PC-3 (cell line): ENCODE data around the gene RELL1. TPM values are rescaled to one million over a fixed set of nuclear protein-coding genes. Genes with fewer than 3 reads are reported as not detected.

Source experiments
- ATAC-seq: fragments of 200-7000 bp; cut with Tn5 transposase; 2 replicates; pipeline ENCODE4 v1.9.1; 2020; ENCODE audit warnings: mild to moderate bottlenecking, moderate library complexity
- BruUV-seq: library from RNA; stranded (reverse); fragments of 400-500 nt; replicated peaks from 2 replicates; lab custom pipeline; 2021; lab: Mats Ljungman, UMichigan
- CTCF ChIA-PET: fragments of 300-600 bp; sonication (Branson Sonifier 250); formaldehyde crosslinking; loops from one replicate; lab custom pipeline; 2022; ENCODE audit warnings: antibody characterized with exemption; lab: Charles Lee
- POLR2A ChIA-PET: fragments of 300-600 bp; sonication (Branson Sonifier 250); formaldehyde crosslinking; loops from one replicate; lab custom pipeline; 2022; ENCODE audit warnings: antibody characterized with exemption; ENCODE audit not compliant: unreplicated experiment; lab: Charles Lee
- DNase-seq: peaks from one replicate; pipeline ENCODE4 v3.0.0-alpha.2; 2015
- H2AFZ ChIP-seq: fragments of 300-600 bp; sonication (generic); 2 replicates; pipeline ENCODE4 v1.6.0; 2016; ENCODE audit warnings: antibody characterized with exemption, low read length
- H3F3A ChIP-seq: fragments of 300-600 bp; sonication (generic); one replicate; pipeline ENCODE4 v1.6.0; 2017; ENCODE audit warnings: antibody characterized with exemption, low read length, control low read depth, mild to moderate bottlenecking; ENCODE audit not compliant: unreplicated experiment
- H3K27ac ChIP-seq: fragments of 300-600 bp; sonication (generic); 2 replicates; pipeline ENCODE4 v1.5.1; 2016; ENCODE audit warnings: mild to moderate bottlenecking, low read length
- H3K27me3 ChIP-seq: fragments of 300-600 bp; sonication (generic); 2 replicates; pipeline ENCODE4 v1.6.1; 2016; ENCODE audit warnings: low read length, mixed read lengths
- H3K36me3 ChIP-seq: fragments of 300-600 bp; sonication (generic); 2 replicates; pipeline ENCODE4 v1.6.1; 2016; ENCODE audit warnings: low read depth, mixed run types, low read length, mixed read lengths
- H3K4me1 ChIP-seq: fragments of 300-600 bp; sonication (generic); 2 replicates; pipeline ENCODE4 v1.5.1; 2016; ENCODE audit warnings: low read length; ENCODE audit not compliant: insufficient read depth
- H3K4me2 ChIP-seq: fragments of 300-600 bp; sonication (generic); 2 replicates; pipeline ENCODE4 v1.6.0; 2016; ENCODE audit warnings: low read length
- H3K4me3 ChIP-seq: fragments of 300-600 bp; sonication (generic); 2 replicates; pipeline ENCODE4 v1.5.1; 2016; ENCODE audit warnings: mild to moderate bottlenecking, low read length, mixed read lengths
- H3K79me2 ChIP-seq: fragments of 300-600 bp; sonication (generic); 2 replicates; pipeline ENCODE4 v1.6.1; 2017; ENCODE audit warnings: low read length, mixed read lengths
- H3K9ac ChIP-seq: fragments of 300-600 bp; sonication (generic); 2 replicates; pipeline ENCODE4 v1.6.0; 2016; ENCODE audit warnings: mild to moderate bottlenecking, low read length
- H3K9me2 ChIP-seq: fragments of 300-600 bp; sonication (generic); replicated peaks from 2 replicates; pipeline ENCODE4 v1.6.1; 2016; ENCODE audit warnings: mixed run types, low read length, mixed read lengths
- H3K9me3 ChIP-seq: fragments of 300-600 bp; sonication (generic); 2 replicates; pipeline ENCODE4 v1.6.1; 2016; ENCODE audit warnings: low read length, mixed read lengths
- H4K20me1 ChIP-seq: fragments of 300-600 bp; sonication (generic); 2 replicates; pipeline ENCODE4 v1.6.1; 2016; ENCODE audit warnings: low read length, mixed read lengths
- CTCF ChIP-seq: fragments of 300-600 bp; sonication (generic); conservative IDR thresholded peaks from 2 replicates; pipeline ENCODE4 v1.5.1; 2017; ENCODE audit warnings: antibody characterized with exemption, low read depth, mild to moderate bottlenecking, low read length
- EZH2 ChIP-seq: fragments of 300-600 bp; sonication (generic); IDR thresholded peaks from one replicate; pipeline ENCODE4 v1.6.1; 2017; ENCODE audit warnings: antibody characterized with exemption, mild to moderate bottlenecking, low read length; ENCODE audit not compliant: unreplicated experiment
- EZH2phosphoT487 ChIP-seq: fragments of 300-600 bp; sonication (generic); IDR thresholded peaks from 2 replicates; pipeline ENCODE4 v1.6.1; 2018; ENCODE audit warnings: mild to moderate bottlenecking, antibody characterized with exemption, low read length, borderline replicate concordance
- intact Hi-C: fragments of 100-400 bp; cut with micrococcal nuclease; formaldehyde crosslinking; loops from 2 replicates; pipeline ENCODE4 v1.9.0; 2023
- total RNA-seq: library from RNA; depleted of rRNA; stranded (reverse); fragments of >200 nt; gene quantifications from 2 replicates; pipeline ENCODE4 v1.2.3, GENCODE V29; 2014

Gene RELL1
- total RNA-seq, 1 experiment from 2014 or later = 14.6 TPM

- ChIA-PET CTCF (no interaction called here), POLR2A (no interaction called here)
- Histone ChIP-seq H3K9me2 (no peaks in the 10 kb centered on the region), H4K20me1 (no peaks in the 10 kb centered on the region), H3K36me3 (no peaks in the 10 kb centered on the region), H3F3A (no peaks in the 10 kb centered on the region), H2AFZ (no peak overlapping the region), H3K4me3 (no peak overlapping the region), H3K27me3 (no peaks in the 10 kb centered on the region), H3K27ac (no peak overlapping the region), H3K9ac (no peak overlapping the region), H3K4me1 (no peaks in the 10 kb centered on the region), H3K9me3 (no peaks in the 10 kb centered on the region), H3K79me2 (no peaks in the 10 kb centered on the region), H3K4me2 (no peak overlapping the region)
- ATAC-seq = no peak
- no TSS peak for BruUV-seq
- no peak for DNase-seq
- TF ChIP-seq EZH2phosphoT487 = no peak
- TF ChIP-seq EZH2 = no peak
- no peak for TF ChIP-seq CTCF
- intact Hi-C loops = no loop called here
These were observed 73.4 kb downstream of the RELL1 start for GRCh38 chr4:37612811-37613210.

GRCh38 chr4:37609626-37610025 is 76.5 kb downstream of the RELL1 start:
- Histone ChIP-seq H3K27ac (no peak overlapping the region), H3K4me3 (no peak overlapping the region), H3K9ac (no peak overlapping the region), H2AFZ (no peak overlapping the region), H3K36me3 (no peaks in the 10 kb centered on the region), H3K9me2 (no peaks in the 10 kb centered on the region), H3K27me3 (no peaks in the 10 kb centered on the region), H3K9me3 (no peaks in the 10 kb centered on the region), H4K20me1 (no peaks in the 10 kb centered on the region), H3K4me1 (peaks cover 4% of the 10 kb centered on the region; the same call in 1 of the 2 replicates), H3F3A (no peaks in the 10 kb centered on the region), H3K79me2 (no peaks in the 10 kb centered on the region), H3K4me2 (no peak overlapping the region)
- ATAC-seq (no peak), DNase-seq (no peak)
- intact Hi-C loops = no loop called here
- TF ChIP-seq EZH2 (no peak), CTCF (no peak), EZH2phosphoT487 (no peak)
- no TSS peak for BruUV-seq
- ChIA-PET POLR2A (no interaction called here), CTCF (no interaction called here)

DNA sequence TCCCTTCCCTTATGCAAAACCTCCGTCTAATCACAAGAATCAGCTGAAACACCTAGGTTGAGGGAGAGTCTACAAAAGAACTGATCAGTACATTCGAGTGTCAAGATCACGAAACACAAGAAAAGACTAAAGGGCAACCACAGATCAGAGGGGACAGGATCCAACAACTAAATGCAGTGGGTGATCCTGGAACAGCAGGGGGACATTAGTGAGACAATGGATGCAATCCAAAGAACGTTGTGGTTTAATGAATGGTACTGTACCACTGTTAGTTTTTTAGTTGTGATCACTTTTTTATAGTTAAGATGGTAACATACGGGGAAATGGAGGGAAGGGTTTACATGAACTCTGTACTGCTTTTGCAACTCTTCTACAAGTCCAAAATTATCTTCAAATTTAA is 79.2 kb downstream of the RELL1 start:
- no peak overlapping the region for H3K9ac ChIP-seq
- ATAC-seq = no peak
- no peaks in the 10 kb centered on the region for H3K27me3 ChIP-seq
- BruUV-seq = no TSS peak
- no peaks in the 10 kb centered on the region for H3K9me2 ChIP-seq
- no peaks in the 10 kb centered on the region for H3K79me2 ChIP-seq
- H3K4me3 ChIP-seq = no peak overlapping the region
- intact Hi-C loops = no loop called here
- no peak overlapping the region for H2AFZ ChIP-seq
- H4K20me1 ChIP-seq = no peaks in the 10 kb centered on the region
- no peaks in the 10 kb centered on the region for H3K36me3 ChIP-seq
- no peak for TF ChIP-seq EZH2
- TF ChIP-seq EZH2phosphoT487 = no peak
- TF ChIP-seq CTCF = no peak
- DNase-seq = no peak
- H3K9me3 ChIP-seq = no peaks in the 10 kb centered on the region
- H3K27ac ChIP-seq = no peak overlapping the region
- H3K4me1 ChIP-seq = peaks cover 11% of the 10 kb centered on the region; the same call in 1 of the 2 replicates
- no peak overlapping the region for H3K4me2 ChIP-seq
- CTCF ChIA-PET = no interaction called here
- no peaks in the 10 kb centered on the region for H3F3A ChIP-seq
- POLR2A ChIA-PET = no interaction called here
